ENCODE data around the gene FFAR2. TPM values are rescaled to one million over a fixed set of nuclear protein-coding genes. Genes with fewer than 3 reads are reported as not detected.

Gene FFAR2
- total and polyA plus RNA-seq, 7 experiments from 2014 or later, result 2.2 to 7.1 TPM; not detected in 5

Other genes starting within 250 kb of the FFAR2 start
- gene FAM187B, start 219.5 kb upstream of the FFAR2 start, total RNA-seq, result not detected
- gene FAM187B, start 219.5 kb upstream of the FFAR2 start, polyA plus RNA-seq, result not detected
- 10 to 100 TPM in 4 of 5 experiments, 1 to 10 TPM in 1; 4.6 to 59.3 (median 25.1) TPM for gene LSR, start 199.3 kb upstream of the FFAR2 start, total RNA-seq
- gene LSR, start 199.3 kb upstream of the FFAR2 start, polyA plus RNA-seq, result 10 to 100 TPM; 23.4 to 39.1 TPM
- gene USF2, start 179.3 kb upstream of the FFAR2 start, total RNA-seq, result 100 to 1,000 TPM; 145 to 256 (median 225) TPM
- 1 to 10 TPM; 6.8 to 7.0 TPM for gene USF2, start 179.3 kb upstream of the FFAR2 start, polyA plus RNA-seq
- 1 to 10 TPM in 2 of 5 experiments, under 1 TPM in 3; 0.44 to 2.5 (median 0.66) TPM for gene HAMP, start 165.7 kb upstream of the FFAR2 start, total RNA-seq
- gene HAMP, start 165.7 kb upstream of the FFAR2 start, polyA plus RNA-seq, result not detected
- gene MAG, start 156.1 kb upstream of the FFAR2 start, total RNA-seq, result under 1 TPM in 1 of 5 experiments, not detected in 4; 0.29 TPM
- gene MAG, start 156.1 kb upstream of the FFAR2 start, polyA plus RNA-seq, result under 1 TPM in 1 of 2 donors, not detected in 1; 0.31 TPM
- 10 to 100 TPM in 1 of 5 experiments, 1 to 10 TPM in 4; 1.5 to 23.9 (median 1.9) TPM for gene CD22, start 119.1 kb upstream of the FFAR2 start, total RNA-seq
- gene CD22, start 119.1 kb upstream of the FFAR2 start, polyA plus RNA-seq, result 1 to 10 TPM in 1 of 2 donors, under 1 TPM in 1; 0.70 to 1.1 TPM
- gene FFAR1, start 100.4 kb upstream of the FFAR2 start, total RNA-seq, result 1 to 10 TPM in 1 of 5 experiments, under 1 TPM in 2, not detected in 2; 0.10 to 1.3 (median 0.24) TPM
- not detected for gene FFAR1, start 100.4 kb upstream of the FFAR2 start, polyA plus RNA-seq
- gene FFAR3, start 89.8 kb upstream of the FFAR2 start, total RNA-seq, result under 1 TPM in 3 of 5 experiments, not detected in 2; 0.31 to 0.91 (median 0.72) TPM
- not detected for gene FFAR3, start 89.8 kb upstream of the FFAR2 start, polyA plus RNA-seq
- under 1 TPM in 1 of 5 experiments, not detected in 4; 0.24 TPM for gene GPR42, start 77.2 kb upstream of the FFAR2 start, total RNA-seq
- gene GPR42, start 77.2 kb upstream of the FFAR2 start, polyA plus RNA-seq, result not detected
- not detected for gene KRTDAP, start 42.2 kb downstream of the FFAR2 start, total RNA-seq
- gene KRTDAP, start 42.2 kb downstream of the FFAR2 start, polyA plus RNA-seq, result not detected
- under 1 TPM in 2 of 5 experiments, not detected in 3; 0.54 to 0.76 TPM for gene DMKN, start 65.4 kb downstream of the FFAR2 start, total RNA-seq
- gene DMKN, start 65.4 kb downstream of the FFAR2 start, polyA plus RNA-seq, result not detected
- not detected for gene SBSN, start 80.1 kb downstream of the FFAR2 start, total RNA-seq
- not detected for gene SBSN, start 80.1 kb downstream of the FFAR2 start, polyA plus RNA-seq
- not detected for gene GAPDHS, start 85.2 kb downstream of the FFAR2 start, total RNA-seq
- gene GAPDHS, start 85.2 kb downstream of the FFAR2 start, polyA plus RNA-seq, result not detected
- gene TMEM147, start 97.4 kb downstream of the FFAR2 start, total RNA-seq, result 10 to 100 TPM; 24.7 to 54.0 (median 34.6) TPM
- 100 to 1,000 TPM; 143 to 154 TPM for gene TMEM147, start 97.4 kb downstream of the FFAR2 start, polyA plus RNA-seq
- gene ATP4A, start 115.4 kb downstream of the FFAR2 start, total RNA-seq, result not detected
- not detected for gene ATP4A, start 115.4 kb downstream of the FFAR2 start, polyA plus RNA-seq
- gene PMIS2, start 137.9 kb downstream of the FFAR2 start, total RNA-seq, result not detected
- gene PMIS2, start 137.9 kb downstream of the FFAR2 start, polyA plus RNA-seq, result not detected
- gene HAUS5, start 164.5 kb downstream of the FFAR2 start, total RNA-seq, result 10 to 100 TPM; 23.6 to 40.0 (median 28.4) TPM
- 1 to 10 TPM; 7.6 TPM for gene HAUS5, start 164.5 kb downstream of the FFAR2 start, polyA plus RNA-seq
- gene RBM42, start 180.8 kb downstream of the FFAR2 start, total RNA-seq, result 10 to 100 TPM; 39.0 to 98.2 (median 51.3) TPM
- 10 to 100 TPM; 48.7 to 49.8 TPM for gene RBM42, start 180.8 kb downstream of the FFAR2 start, polyA plus RNA-seq
- under 1 TPM in 3 of 5 experiments, not detected in 2; 0.56 to 0.71 (median 0.70) TPM for gene ETV2, start 193.5 kb downstream of the FFAR2 start, total RNA-seq
- under 1 TPM; 0.61 to 0.89 TPM for gene ETV2, start 193.5 kb downstream of the FFAR2 start, polyA plus RNA-seq
- 100 to 1,000 TPM; 172 to 464 (median 232) TPM for gene COX6B1, start 200.1 kb downstream of the FFAR2 start, total RNA-seq
- gene COX6B1, start 200.1 kb downstream of the FFAR2 start, polyA plus RNA-seq, result 100 to 1,000 TPM; 819 to 873 TPM
- gene UPK1A, start 218.3 kb downstream of the FFAR2 start, total RNA-seq, result 1 to 10 TPM in 1 of 5 experiments, under 1 TPM in 1, not detected in 3; 0.41 to 1.3 TPM
- not detected for gene UPK1A, start 218.3 kb downstream of the FFAR2 start, polyA plus RNA-seq